Measurements from ENCODE around the gene MAP6. TPM values are rescaled to one million over a fixed set of nuclear protein-coding genes. Genes with fewer than 3 reads are reported as not detected.

Gene MAP6
- total and polyA plus RNA-seq, 9 of the 15 experiments (the other 6 are each of a cell fraction or from before 2014, with no cell fraction given) = not detected

DNA sequence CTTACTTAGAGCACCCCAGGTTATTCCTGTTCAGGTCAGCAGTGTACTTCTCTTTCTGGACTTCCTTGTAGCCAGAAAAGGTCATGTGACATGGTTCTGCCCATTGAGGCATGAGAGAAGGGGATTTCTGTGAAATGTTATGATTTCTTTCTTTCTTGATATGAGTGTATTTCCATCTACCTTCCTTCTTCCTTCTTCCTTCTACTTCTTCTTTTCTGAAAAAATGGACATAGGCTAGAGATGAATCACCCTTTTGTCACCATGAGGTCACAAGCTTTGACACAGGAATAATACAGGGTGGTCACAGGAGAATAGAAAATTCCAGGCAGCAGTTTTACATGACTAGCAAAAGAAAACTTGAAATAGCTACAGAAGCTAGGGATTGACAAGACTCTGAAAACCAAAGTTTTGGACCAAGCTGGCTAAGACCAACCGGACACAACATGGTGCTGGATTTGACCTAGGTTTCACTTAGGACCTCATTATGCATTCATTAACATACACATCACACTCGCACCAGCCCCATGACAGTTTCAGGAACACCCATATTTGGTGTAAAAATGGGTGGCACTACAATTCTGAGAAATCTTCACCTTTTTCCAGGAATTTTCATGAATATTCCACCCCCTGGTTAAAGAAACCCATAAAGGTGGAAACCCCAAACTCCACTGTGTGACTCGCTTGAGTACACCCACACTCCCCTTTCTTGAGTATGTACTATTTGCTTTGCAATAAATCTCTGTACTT is 21.2 kb upstream of the MAP6 start (continued):
- TF ChIP-seq NKRF (IDR thresholded peaks at IDR 0.05; ENCODE audit: borderline replicate concordance) (no peak), PTBP1 (IDR thresholded peaks at IDR 0.05; ENCODE audit: low read depth, low read length) (no peak), ZNF586 (CRISPR knock-in tag; conservative IDR thresholded peaks at IDR 0.05) (no peak), XRCC4 (IDR thresholded peaks at IDR 0.05; ENCODE audit: extremely low read depth, insufficient read depth, insufficient read length) (no peak), PRMT5 (CRISPR knock-in tag; IDR thresholded peaks at IDR 0.05) (no peak), ZNF644 (tag; IDR thresholded peaks at IDR 0.05; ENCODE audit: low read depth) (no peak; the same call in 1 of the 2 replicates), ZBTB11 (CRISPR knock-in tag; IDR thresholded peaks at IDR 0.05) (no peak), ID3 (CRISPR knock-in tag; IDR thresholded peaks at IDR 0.05) (no peak), ID3 (tag; IDR thresholded peaks at IDR 0.05) (0 out of 2 replicates have a peak, but pooled peaks have one; percentile 17), ZNF589 (CRISPR knock-in tag; IDR thresholded peaks at IDR 0.05; ENCODE audit: low read depth) (peak; percentile 85; the same call in 1 of the 2 replicates), KLF6 (CRISPR knock-in tag; IDR thresholded peaks at IDR 0.05; ENCODE audit: borderline replicate concordance) (no peak), NCOR1 (IDR thresholded peaks at IDR 0.05) (no peak), EP400 (IDR thresholded peaks at IDR 0.05) (peak; percentile 56), SOX6 (IDR thresholded peaks at IDR 0.05) (0 out of 2 replicates have a peak, but pooled peaks have one; percentile 30), ARID1B (IDR thresholded peaks at IDR 0.05) (0 out of 2 replicates have a peak, but pooled peaks have one; percentile 40), ZNF274 (IDR thresholded peaks at IDR 0.05; ENCODE audit: borderline replicate concordance, low read depth, low read length) (no peak), RUNX1 (IDR thresholded peaks at IDR 0.05; ENCODE audit: low read depth) (no peak)
- TF ChIP-seq, protein P1, sequence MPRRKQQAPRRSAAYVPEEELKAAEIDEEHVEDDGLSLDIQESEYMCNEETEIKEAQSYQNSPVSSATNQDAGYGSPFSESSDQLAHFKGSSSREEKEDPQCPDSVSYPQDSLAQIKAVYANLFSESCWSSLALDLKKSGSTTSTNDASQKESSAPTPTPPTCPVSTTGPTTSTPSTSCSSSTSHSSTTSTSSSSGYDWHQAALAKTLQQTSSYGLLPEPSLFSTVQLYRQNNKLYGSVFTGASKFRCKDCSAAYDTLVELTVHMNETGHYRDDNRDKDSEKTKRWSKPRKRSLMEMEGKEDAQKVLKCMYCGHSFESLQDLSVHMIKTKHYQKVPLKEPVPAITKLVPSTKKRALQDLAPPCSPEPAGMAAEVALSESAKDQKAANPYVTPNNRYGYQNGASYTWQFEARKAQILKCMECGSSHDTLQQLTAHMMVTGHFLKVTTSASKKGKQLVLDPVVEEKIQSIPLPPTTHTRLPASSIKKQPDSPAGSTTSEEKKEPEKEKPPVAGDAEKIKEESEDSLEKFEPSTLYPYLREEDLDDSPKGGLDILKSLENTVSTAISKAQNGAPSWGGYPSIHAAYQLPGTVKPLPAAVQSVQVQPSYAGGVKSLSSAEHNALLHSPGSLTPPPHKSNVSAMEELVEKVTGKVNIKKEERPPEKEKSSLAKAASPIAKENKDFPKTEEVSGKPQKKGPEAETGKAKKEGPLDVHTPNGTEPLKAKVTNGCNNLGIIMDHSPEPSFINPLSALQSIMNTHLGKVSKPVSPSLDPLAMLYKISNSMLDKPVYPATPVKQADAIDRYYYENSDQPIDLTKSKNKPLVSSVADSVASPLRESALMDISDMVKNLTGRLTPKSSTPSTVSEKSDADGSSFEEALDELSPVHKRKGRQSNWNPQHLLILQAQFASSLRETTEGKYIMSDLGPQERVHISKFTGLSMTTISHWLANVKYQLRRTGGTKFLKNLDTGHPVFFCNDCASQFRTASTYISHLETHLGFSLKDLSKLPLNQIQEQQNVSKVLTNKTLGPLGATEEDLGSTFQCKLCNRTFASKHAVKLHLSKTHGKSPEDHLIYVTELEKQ (CRISPR knock-in tag; IDR thresholded peaks at IDR 0.05) = no peak

All from K562 (cell line).